IMR-90 (cell line): ENCODE data around the gene C1GALT1. TPM values are rescaled to one million over a fixed set of nuclear protein-coding genes. Genes with fewer than 3 reads are reported as not detected.

Experiments
- ATAC-seq: fragments of 200-7000 bp; cut with Tn5 transposase; 2 replicates; pipeline ENCODE4 v1.9.1; 2020; ENCODE audit warnings: low read depth, mild to moderate bottlenecking, moderate library complexity
- BruUV-seq: library from RNA; stranded (reverse); fragments of 400-500 nt; replicated peaks from 2 replicates; lab custom pipeline; 2021; lab: Mats Ljungman, UMichigan
- CTCF ChIA-PET: fragments of 300-600 bp; formaldehyde crosslinking; extraction: SDS; loops from one replicate; lab custom pipeline; 2021; ENCODE audit warnings: antibody characterized with exemption; lab: Yijun Ruan, JAX
- POLR2A ChIA-PET: fragments of 300-600 bp; sonication (Branson Sonifier 250); formaldehyde crosslinking; loops from one replicate; lab custom pipeline; 2022; ENCODE audit warnings: antibody characterized with exemption; ENCODE audit not compliant: unreplicated experiment; lab: Charles Lee
- DNase-seq: peaks from one replicate; pipeline ENCODE4 v3.0.0; 2013
- H2AFZ ChIP-seq: replicated peaks from 2 replicates; pipeline ENCODE3; 2013; ENCODE audit warnings: low read length, mild to moderate bottlenecking; ENCODE audit not compliant: poor library complexity
- H2AK5ac ChIP-seq: 2 replicates; pipeline ENCODE4 v1.6.1; 2013; ENCODE audit warnings: low read depth, low read length, inconsistent platforms
- H2AK9ac ChIP-seq: replicated peaks from 2 replicates; pipeline ENCODE3; 2013; ENCODE audit warnings: mild to moderate bottlenecking, low read depth, low read length, moderate library complexity; ENCODE audit not compliant: poor library complexity
- H2BK120ac ChIP-seq: 2 replicates; pipeline ENCODE4 v1.6.1; 2013; ENCODE audit warnings: low read depth, low read length, inconsistent platforms
- H2BK15ac ChIP-seq: 3 replicates; pipeline ENCODE4 v1.6.1; 2013; ENCODE audit warnings: low read depth, low read length, inconsistent platforms
- H2BK20ac ChIP-seq: 2 replicates; pipeline ENCODE4 v1.6.1; 2013; ENCODE audit warnings: low read depth, mild to moderate bottlenecking, inconsistent platforms, low read length, moderate library complexity
- H2BK5ac ChIP-seq: 2 replicates; pipeline ENCODE4 v1.6.1; 2013; ENCODE audit warnings: mild to moderate bottlenecking, low read depth, low read length, inconsistent platforms; ENCODE audit not compliant: poor library complexity, severe bottlenecking
- H3K14ac ChIP-seq: replicated peaks from 2 replicates; pipeline ENCODE4 v1.6.1; 2013; ENCODE audit warnings: low read depth, low read length, inconsistent platforms
- H3K18ac ChIP-seq: 2 replicates; pipeline ENCODE4 v1.6.1; 2013; ENCODE audit warnings: low read depth, low read length, control low read depth
- H3K23ac ChIP-seq: 2 replicates; pipeline ENCODE4 v1.6.1; 2013; ENCODE audit warnings: low read depth, low read length, inconsistent platforms
- H3K27ac ChIP-seq: 2 replicates; pipeline ENCODE4 v1.5.1; 2013; ENCODE audit warnings: mild to moderate bottlenecking, control low read depth, low read length; ENCODE audit not compliant: insufficient read depth
- H3K27me3 ChIP-seq: 2 replicates; pipeline ENCODE4 v1.6.1; 2013; ENCODE audit warnings: low read length; ENCODE audit not compliant: control insufficient read depth, insufficient read depth
- H3K36me3 ChIP-seq: 2 replicates; pipeline ENCODE4 v1.6.1; 2013; ENCODE audit warnings: low read length, mixed read lengths; ENCODE audit not compliant: control insufficient read depth, insufficient read depth
- H3K4ac ChIP-seq: 2 replicates; pipeline ENCODE4 v1.6.1; 2013; ENCODE audit warnings: low read depth, low read length, inconsistent platforms
- H3K4me1 ChIP-seq: 2 replicates; pipeline ENCODE4 v1.6.1; 2013; ENCODE audit warnings: low read length, mixed read lengths; ENCODE audit not compliant: control insufficient read depth, insufficient read depth
- H3K4me2 ChIP-seq: 2 replicates; pipeline ENCODE4 v1.6.1; 2013; ENCODE audit warnings: low read depth, mild to moderate bottlenecking, control low read depth, low read length, moderate library complexity
- H3K4me3 ChIP-seq: 2 replicates; pipeline ENCODE4 v1.5.1; 2013; ENCODE audit warnings: low read depth, mild to moderate bottlenecking, control low read depth, low read length, moderate library complexity; ENCODE audit not compliant: insufficient read depth
- H3K56ac ChIP-seq: 2 replicates; pipeline ENCODE4 v1.6.1; 2013; ENCODE audit warnings: low read length, inconsistent platforms; ENCODE audit not compliant: insufficient read depth; ENCODE audit errors: extremely low read depth
- H3K79me1 ChIP-seq, 2 experiments: 2 replicates each; pipeline ENCODE4 v1.6.1; 2013; ENCODE audit warnings: low read length in 2 of 2, inconsistent platforms in 1 of 2, low read depth in 1 of 2
- H3K9ac ChIP-seq: 2 replicates; pipeline ENCODE4 v1.6.1; 2013; ENCODE audit warnings: low read depth, low read length, control low read depth
- H3K9me1 ChIP-seq: 2 replicates; pipeline ENCODE4 v1.6.1; 2013; ENCODE audit warnings: low read length, inconsistent platforms; ENCODE audit not compliant: insufficient read depth
- H3K9me3 ChIP-seq: 2 replicates; pipeline ENCODE4 v1.6.1; 2013; ENCODE audit warnings: low read length; ENCODE audit not compliant: control insufficient read depth, insufficient read depth
- H4K20me1 ChIP-seq: 2 replicates; pipeline ENCODE4 v1.6.1; 2013; ENCODE audit warnings: low read length, inconsistent platforms; ENCODE audit not compliant: insufficient read depth
- H4K5ac ChIP-seq: 2 replicates; pipeline ENCODE4 v1.6.1; 2013; ENCODE audit warnings: mild to moderate bottlenecking, low read depth, low read length, control low read depth
- H4K8ac ChIP-seq, 2 experiments: 2 replicates each; pipeline ENCODE4 v1.6.1; 2013; ENCODE audit warnings: low read depth in 2 of 2, low read length in 2 of 2, control low read depth in 1 of 2, inconsistent platforms in 1 of 2
- H4K91ac ChIP-seq: 2 replicates; pipeline ENCODE4 v1.6.1; 2013; ENCODE audit warnings: low read depth, low read length, inconsistent platforms; ENCODE audit not compliant: insufficient read depth
- BHLHE40 ChIP-seq: fragments of 150-350 bp; IDR thresholded peaks from 2 replicates; pipeline ENCODE4 v1.6.1; 2016; ENCODE audit warnings: mild to moderate bottlenecking, low read depth, low read length
- CEBPB ChIP-seq: IDR thresholded peaks from 2 replicates; pipeline ENCODE4 v1.6.1; 2012; ENCODE audit warnings: low read depth, low read length, improper control_type of control experiment
- CHD1 ChIP-seq: IDR thresholded peaks from 2 replicates; pipeline ENCODE4 v1.6.1; 2012; ENCODE audit warnings: low read depth, low read length, improper control_type of control experiment
- CTCF ChIP-seq: conservative IDR thresholded peaks from 2 replicates; pipeline ENCODE4 v1.5.1; 2012; ENCODE audit warnings: mild to moderate bottlenecking, low read depth, low read length, improper control_type of control experiment
- FOS ChIP-seq: fragments of 150-350 bp; IDR thresholded peaks from 2 replicates; pipeline ENCODE4 v1.6.1; 2016; ENCODE audit warnings: low read depth, low read length
- MAFK ChIP-seq: IDR thresholded peaks from 2 replicates; pipeline ENCODE4 v1.6.1; 2012; ENCODE audit warnings: low read depth, low read length, improper control_type of control experiment
- MAZ ChIP-seq: IDR thresholded peaks from 2 replicates; pipeline ENCODE4 v1.6.1; 2012; ENCODE audit warnings: low read depth, mild to moderate bottlenecking, low read length, improper control_type of control experiment, moderate library complexity, borderline replicate concordance
- MXI1 ChIP-seq: IDR thresholded peaks from 2 replicates; pipeline ENCODE4 v1.6.1; 2012; ENCODE audit warnings: low read depth, mild to moderate bottlenecking, low read length, moderate library complexity, borderline replicate concordance
- NFE2L2 ChIP-seq: fragments of 150-350 bp; IDR thresholded peaks from 2 replicates; pipeline ENCODE4 v1.6.1; 2016; ENCODE audit warnings: low read depth, mild to moderate bottlenecking, low read length
- POLR2A ChIP-seq: IDR thresholded peaks from 2 replicates; pipeline ENCODE4 v1.6.1; 2012; ENCODE audit warnings: mild to moderate bottlenecking, low read depth, low read length
- RAD21 ChIP-seq: IDR thresholded peaks from 2 replicates; pipeline ENCODE4 v1.6.1; 2012; ENCODE audit warnings: low read length, improper control_type of control experiment
- RCOR1 ChIP-seq: IDR thresholded peaks from 2 replicates; pipeline ENCODE4 v1.6.1; 2012; ENCODE audit warnings: mild to moderate bottlenecking, low read length, improper control_type of control experiment; ENCODE audit not compliant: insufficient replicate concordance
- RFX5 ChIP-seq: IDR thresholded peaks from 2 replicates; pipeline ENCODE4 v1.8.0; 2012; ENCODE audit warnings: low read depth, mild to moderate bottlenecking, low read length, moderate library complexity
- SMC3 ChIP-seq: fragments of 150-350 bp; IDR thresholded peaks from 2 replicates; pipeline ENCODE4 v1.6.1; 2016; ENCODE audit warnings: low read depth, mild to moderate bottlenecking, antibody characterized with exemption, low read length, moderate library complexity
- USF2 ChIP-seq: fragments of 150-350 bp; IDR thresholded peaks from 2 replicates; pipeline ENCODE4 v1.6.1; 2017; ENCODE audit warnings: mild to moderate bottlenecking, antibody characterized with exemption, low read length, low read depth
- WGBS, 2 experiments: methylation state at CpG; one replicate each; pipeline versions ENCODE4 v1.1.5 to v1.1.7; 2013; ENCODE audit warnings: missing lambda C conversion rate in 2 of 2; ENCODE audit not compliant: insufficient read length in 1 of 2; ENCODE audit errors: extremely low coverage in 2 of 2; 5-methylcytosine and 5-hydroxymethylcytosine counted together
- dilution Hi-C: fragments of 300-500 bp; cut with HindIII; formaldehyde crosslinking; loops from one replicate; pipeline ENCODE4 v1.14.3; 2018; ENCODE audit warnings: low sequenced_read_pairs; ENCODE audit not compliant: unreplicated experiment
- in situ Hi-C: fragments of 300-500 bp; cut with MboI; formaldehyde crosslinking; loops from 3 replicates; pipeline ENCODE4 v1.14.3; 2019; ENCODE audit warnings: low sequenced_read_pairs, inconsistent platforms, mixed read lengths
- intact Hi-C: fragments of 100-400 bp; cut with micrococcal nuclease; formaldehyde crosslinking; loops from 2 replicates; pipeline ENCODE4 v1.10.0; 2022
- polyA plus RNA-seq, 3 experiments: library from polyadenylated mRNA; depleted of rRNA; stranded (reverse); fragments of >200 nt; gene quantifications; 2 replicates each; pipeline ENCODE4 v1.2.3, GENCODE V29; 2012; ENCODE audit warnings: low replicate concordance in 1 of 3
- total RNA-seq: library from RNA; depleted of rRNA; stranded (reverse); fragments of >200 nt; gene quantifications from 2 replicates; pipeline ENCODE4 v1.2.3, GENCODE V29; 2012
- TF ChIP-seq, protein P1 (sequence below): fragments of 150-350 bp; IDR thresholded peaks from 2 replicates; pipeline ENCODE4 v1.6.1; 2016; ENCODE audit warnings: low read depth, mild to moderate bottlenecking, low read length, moderate library complexity, borderline replicate concordance

Gene C1GALT1
- total and polyA plus RNA-seq, 2 of the 4 experiments (the other 2 are of a cell fraction), result 11.6 to 12.2 TPM

GRCh38 chr7:7135074-7135473 lies 47.3 kb upstream of the C1GALT1 start:
- H2BK15ac ChIP-seq, result no peak overlapping the region
- no peak overlapping the region for H2BK120ac ChIP-seq
- no peak overlapping the region for H3K4me3 ChIP-seq
- ChIA-PET CTCF (no interaction called here), POLR2A (no interaction called here)
- ATAC-seq (no peak), DNase-seq (no peak)
- intact Hi-C loops, result no loop called here
- H3K27me3 ChIP-seq, result no peaks in the 10 kb centered on the region
- H4K20me1 ChIP-seq, result no peaks in the 10 kb centered on the region
- in situ Hi-C loops, result no loop called here
- H3K4ac ChIP-seq, result no peak overlapping the region
- H2BK20ac ChIP-seq, result no peak overlapping the region
- dilution Hi-C loops, result no loop called here
- H3K18ac ChIP-seq, result no peak overlapping the region
- H2BK5ac ChIP-seq, result no peak overlapping the region
- BruUV-seq, result no TSS peak
- no peak overlapping the region for H4K91ac ChIP-seq
- no peaks in the 10 kb centered on the region for H3K79me1 ChIP-seq
- H2AFZ ChIP-seq, result no peak overlapping the region
- no peak overlapping the region for H3K9ac ChIP-seq
- no peak overlapping the region for H3K4me2 ChIP-seq
- no peaks in the 10 kb centered on the region for H3K4me1 ChIP-seq
- H3K27ac ChIP-seq, result no peak overlapping the region
- no peak overlapping the region for H3K23ac ChIP-seq
- H3K14ac ChIP-seq, result no peak overlapping the region
- no peak overlapping the region for H3K56ac ChIP-seq
- H3K36me3 ChIP-seq, result no peaks in the 10 kb centered on the region
- H4K5ac ChIP-seq, result no peak overlapping the region
- no peaks in the 10 kb centered on the region for H3K9me3 ChIP-seq
- H2AK5ac ChIP-seq, result no peak overlapping the region
- no peak overlapping the region for H2AK9ac ChIP-seq
- no CpG with 5 or more reads among the region's 1 CpG for WGBS, 2 experiments
- TF ChIP-seq MAZ (no peak), MAFK (no peak), CHD1 (no peak), POLR2A (no peak), RAD21 (no peak), BHLHE40 (no peak), USF2 (no peak), CTCF (no peak), RCOR1 (no peak), FOS (no peak), NFE2L2 (no peak), SMC3 (no peak), CEBPB (no peak), MXI1 (no peak), RFX5 (no peak)
- TF ChIP-seq, protein P1, sequence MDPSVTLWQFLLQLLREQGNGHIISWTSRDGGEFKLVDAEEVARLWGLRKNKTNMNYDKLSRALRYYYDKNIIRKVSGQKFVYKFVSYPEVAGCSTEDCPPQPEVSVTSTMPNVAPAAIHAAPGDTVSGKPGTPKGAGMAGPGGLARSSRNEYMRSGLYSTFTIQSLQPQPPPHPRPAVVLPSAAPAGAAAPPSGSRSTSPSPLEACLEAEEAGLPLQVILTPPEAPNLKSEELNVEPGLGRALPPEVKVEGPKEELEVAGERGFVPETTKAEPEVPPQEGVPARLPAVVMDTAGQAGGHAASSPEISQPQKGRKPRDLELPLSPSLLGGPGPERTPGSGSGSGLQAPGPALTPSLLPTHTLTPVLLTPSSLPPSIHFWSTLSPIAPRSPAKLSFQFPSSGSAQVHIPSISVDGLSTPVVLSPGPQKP, result no peak
- no peak overlapping the region for H4K8ac ChIP-seq
- no peaks in the 10 kb centered on the region for H3K9me1 ChIP-seq
